GM12878 (cell line): Measurements from ENCODE around the gene PTPN14. TPM values are rescaled to one million over a fixed set of nuclear protein-coding genes. Genes with fewer than 3 reads are reported as not detected.

Source experiments
- ATAC-seq: fragments of 200-7000 bp; cut with Tn5 transposase; 3 replicates; pipeline ENCODE4 v1.9.1; 2020; ENCODE audit warnings: mild to moderate bottlenecking, moderate library complexity
- BruUV-seq: library from RNA; stranded (reverse); fragments of 400-500 nt; replicated peaks from 2 replicates; lab custom pipeline; 2021; lab: Mats Ljungman, UMichigan
- CTCF ChIA-PET: fragments of 300-600 bp; sonication (Branson Sonifier 250); formaldehyde crosslinking; extraction: SDS; loops from one replicate; lab custom pipeline; 2021; ENCODE audit warnings: inconsistent platforms; lab: Yijun Ruan, JAX
- POLR2A ChIA-PET: fragments of 350-600 bp; formaldehyde crosslinking; extraction: SDS; loops from one replicate; lab custom pipeline; 2021; ENCODE audit warnings: inconsistent platforms; lab: Charles Lee
- RAD21 ChIA-PET: fragments of 300-600 bp; sonication (Branson Sonifier 250); formaldehyde crosslinking; loops from one replicate; lab custom pipeline; 2023; ENCODE audit warnings: antibody characterized with exemption; ENCODE audit not compliant: unreplicated experiment; lab: Charles Lee
- SMC1A ChIA-PET: fragments of 300-600 bp; sonication (Branson Sonifier 250); formaldehyde crosslinking; loops from one replicate; lab custom pipeline; 2023; ENCODE audit not compliant: unreplicated experiment, uncharacterized antibody; lab: Charles Lee
- DNase-seq: peaks from one replicate; pipeline ENCODE4 v3.0.0-alpha.2; 2011; ENCODE audit warnings: low read depth, low spot score
- FAIRE-seq: peaks from 3 replicates; lab custom pipeline; 2011; peaks lifted over from hg19 to GRCh38; lab: Jason Lieb, UNC
- H2AFZ ChIP-seq: 2 replicates; pipeline ENCODE4 v1.6.0; 2011; ENCODE audit warnings: low read depth, low read length, control low read depth; ENCODE audit not compliant: control insufficient read depth
- H3K27ac ChIP-seq: 2 replicates; pipeline ENCODE4 v1.5.1; 2011; ENCODE audit warnings: control low read depth; ENCODE audit not compliant: control insufficient read depth, insufficient read depth
- H3K27me3 ChIP-seq, 2 experiments: replicated peaks in 1 of 2; 2 replicates each; pipeline versions ENCODE4 v1.6.0 to v1.6.1; 2011; ENCODE audit warnings: low read length in 1 of 2; ENCODE audit not compliant: control insufficient read depth in 2 of 2, insufficient read depth in 2 of 2
- H3K36me3 ChIP-seq, 2 experiments: 2 replicates each; pipeline ENCODE4 v1.5.1; 2011; ENCODE audit warnings: low read length in 1 of 2; ENCODE audit not compliant: control insufficient read depth in 2 of 2, insufficient read depth in 2 of 2
- H3K4me1 ChIP-seq: 2 replicates; pipeline ENCODE4 v1.6.1; 2011; ENCODE audit warnings: mild to moderate bottlenecking, low read length, moderate library complexity, mixed read lengths; ENCODE audit not compliant: control insufficient read depth, insufficient read depth
- H3K4me2 ChIP-seq: 2 replicates; pipeline ENCODE4 v1.6.0; 2011; ENCODE audit warnings: control low read depth; ENCODE audit not compliant: control insufficient read depth, insufficient read depth
- H3K4me3 ChIP-seq: fragments of 200-600 bp; sonication (generic); 2 replicates; pipeline ENCODE4 v1.5.1; 2016
- H3K79me2 ChIP-seq: 2 replicates; pipeline ENCODE4 v1.6.0; 2011; ENCODE audit warnings: low read length; ENCODE audit not compliant: control insufficient read depth, insufficient read depth
- H3K9ac ChIP-seq: 2 replicates; pipeline ENCODE4 v1.8.0; 2011; ENCODE audit warnings: low read length, control low read depth, mixed read lengths; ENCODE audit not compliant: control insufficient read depth, insufficient read depth
- H3K9me3 ChIP-seq: replicated peaks from 3 replicates; pipeline ENCODE4 v1.5.1; 2011; ENCODE audit warnings: mild to moderate bottlenecking, low read length; ENCODE audit not compliant: control insufficient read depth, insufficient read depth
- H4K20me1 ChIP-seq: 2 replicates; pipeline ENCODE4 v1.6.0; 2011; ENCODE audit not compliant: control insufficient read depth, insufficient read depth
- CREM ChIP-seq: IDR thresholded peaks from 2 replicates; pipeline ENCODE4 v1.6.1; 2014; ENCODE audit warnings: antibody characterized with exemption, low read depth
- CUX1 ChIP-seq: IDR thresholded peaks from 2 replicates; pipeline ENCODE4 v1.6.1; 2012; ENCODE audit warnings: improper control_type of control experiment, low read depth, low read length; ENCODE audit not compliant: insufficient replicate concordance
- SKIL ChIP-seq: fragments of 450-650 bp; IDR thresholded peaks from 2 replicates; pipeline ENCODE4 v1.6.1; 2017; ENCODE audit warnings: mild to moderate bottlenecking, low read depth, inconsistent platforms; ENCODE audit not compliant: poor library complexity, severe bottlenecking
- WGBS: methylation state at CpG from one replicate; pipeline ENCODE4 v1.1.6; 2016; ENCODE audit warnings: low lambda C conversion rate; ENCODE audit not compliant: insufficient replicate concordance, insufficient coverage; ENCODE audit errors: missing lambda C conversion rate; 5-methylcytosine and 5-hydroxymethylcytosine counted together
- in situ Hi-C: fragments of 300-500 bp; cut with MboI; formaldehyde crosslinking; loops from 9 replicates; pipeline ENCODE4 v1.14.3; 2018; ENCODE audit warnings: mixed read lengths
- intact Hi-C: fragments of 100-400 bp; cut with micrococcal nuclease; formaldehyde crosslinking; loops from one replicate; pipeline ENCODE4 v1.14.2; 2022; ENCODE audit not compliant: unreplicated experiment
- polyA plus RNA-seq, 11 experiments: library from polyadenylated mRNA; depleted of rRNA in 4 of 11; unstranded in 6 of 11; stranded (reverse) in 5 of 11; fragments of >200 nt; fragmentation: Nextera tagmentation in 4 of 11; fragmentation: Illumina TruSeq in 1 of 11; extraction: Ambion mirVana in 4 of 11; extraction: Trizol in 1 of 11; gene quantifications; 1 replicate in 1 of 11; 2 replicates in 10 of 11; pipeline versions ENCODE4 v1.2.1 to v1.2.3, GENCODE V29; 2011 to 2016; ENCODE audit warnings: inconsistent platforms in 2 of 11, missing spikeins in 2 of 11, low read depth in 1 of 11
- total RNA-seq, 4 experiments: library from RNA; depleted of rRNA in 3 of 4; stranded (reverse); fragments of >200 nt in 3 of 4; fragmentation: Illumina TruSeq in 1 of 4; extraction: Trizol in 1 of 4; gene quantifications; 2 replicates each; pipeline versions ENCODE4 v1.2.1 to v1.2.3, GENCODE V29; 2013 to 2021

PTPN14 gene
- total and polyA plus RNA-seq, 10 of the 15 experiments (the other 5 are each of a cell fraction or from before 2014, with no cell fraction given): 0.05 to 5.1 (median 0.44) TPM

DNA sequence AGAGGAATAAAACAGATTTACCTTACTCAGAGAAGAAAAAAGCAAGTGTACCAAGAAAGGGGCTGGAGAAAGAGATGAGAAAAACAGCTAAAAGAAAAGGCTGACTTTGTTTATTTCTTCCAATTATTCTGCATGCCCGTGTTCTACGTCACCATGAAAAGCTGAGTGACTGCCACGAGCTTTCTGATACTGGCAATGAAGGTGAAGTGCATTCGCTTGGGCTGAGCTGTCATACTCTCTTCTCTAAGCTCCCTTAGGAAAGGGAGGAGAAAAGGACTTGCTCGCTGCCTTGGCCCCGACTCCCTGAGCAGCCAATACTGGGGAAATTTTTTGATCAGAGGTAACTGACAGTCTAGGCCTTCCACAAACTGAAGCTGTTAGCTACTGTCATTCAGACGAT is 165.1 kb downstream of the PTPN14 start:
- FAIRE-seq (no peak), ATAC-seq (no peak), DNase-seq (no peak)
- SMC1A ChIA-PET: interaction anchor here (1.0 to 5.4 kb wide), 5 partner anchors 10 to 199 kb away, joined by 3 to 66 read pairs (median 3); no protein-coding TSS in a partner anchor
- intact Hi-C loops (no loop called here), in situ Hi-C loops (no loop called here)
- no peak overlapping the region for H3K27ac ChIP-seq
- H3K4me2 ChIP-seq: no peak overlapping the region
- TF ChIP-seq SKIL (no peak), CREM (no peak), CUX1 (no peak)
- peaks cover 0 to 2% of the 10 kb centered on the region in 2 experiments; a peak in 1 of 4 replicates for H3K27me3 ChIP-seq
- no peak overlapping the region for H3K4me3 ChIP-seq
- no peaks in the 10 kb centered on the region for H3K4me1 ChIP-seq
- POLR2A ChIA-PET: interaction anchor here (1.6 kb wide), 1 partner anchor 10 kb away, joined by 3 read pairs; no protein-coding TSS in a partner anchor
- H2AFZ ChIP-seq: no peak overlapping the region
- BruUV-seq: no TSS peak
- H3K9me3 ChIP-seq: no peaks in the 10 kb centered on the region
- H3K9ac ChIP-seq: no peak overlapping the region
- no peaks in the 10 kb centered on the region for H4K20me1 ChIP-seq
- H3K36me3 ChIP-seq: no peaks in the 10 kb centered on the region
- CTCF ChIA-PET: interaction anchor here (1.2 to 1.8 kb wide), 3 partner anchors 17 to 200 kb away, joined by 3 to 4 read pairs (median 3); no protein-coding TSS in a partner anchor
- H3K79me2 ChIP-seq: no peaks in the 10 kb centered on the region
- WGBS: 23% methylated on average over 7 of the region's 7 CpGs
- RAD21 ChIA-PET: interaction anchor here (4.4 kb wide), 1 partner anchor 197 kb away, joined by 50 read pairs; no protein-coding TSS in a partner anchor
